ENCODE measurements around the gene MTHFS.
"Not testable (repeated sequence)": the region's sequence is repeated elsewhere in the genome, so short reads cannot be mapped to it uniquely, and the experiment has no call there.

MTHFS gene

DNA sequence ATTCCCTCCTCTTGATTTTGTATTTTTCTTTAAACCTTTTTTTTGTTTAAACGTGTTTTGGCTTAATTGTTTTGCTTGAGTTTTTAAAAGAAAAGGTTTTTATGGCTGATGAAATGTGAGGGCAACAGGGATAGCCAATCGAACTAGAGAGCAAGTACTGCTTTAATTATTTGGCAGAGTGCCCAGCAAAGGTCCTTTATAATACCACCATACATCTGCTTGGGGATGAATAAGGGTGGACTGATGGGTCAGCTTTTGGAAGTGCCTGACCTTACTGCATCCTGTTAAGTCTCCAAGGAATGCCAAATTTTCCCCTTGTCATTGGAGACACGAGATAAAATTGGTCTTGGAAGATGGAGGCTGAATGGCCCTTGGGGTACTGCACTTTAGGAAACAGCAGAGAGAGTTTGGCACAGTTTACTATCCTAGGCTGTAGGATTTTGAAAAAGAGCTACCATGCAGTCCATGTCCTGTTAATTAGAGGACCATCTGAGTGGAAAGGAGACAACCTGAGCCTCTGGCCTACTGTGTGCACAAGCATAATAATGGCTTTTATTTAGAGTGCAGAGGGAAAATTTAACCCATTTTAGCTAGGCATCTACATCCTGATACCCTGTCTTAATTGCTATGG, 19.8 kb upstream of the MTHFS start:
- DNase-seq (ENCODE audit: extremely low read depth in 1 of 2, low read depth in 1 of 2), result no peak

DNA sequence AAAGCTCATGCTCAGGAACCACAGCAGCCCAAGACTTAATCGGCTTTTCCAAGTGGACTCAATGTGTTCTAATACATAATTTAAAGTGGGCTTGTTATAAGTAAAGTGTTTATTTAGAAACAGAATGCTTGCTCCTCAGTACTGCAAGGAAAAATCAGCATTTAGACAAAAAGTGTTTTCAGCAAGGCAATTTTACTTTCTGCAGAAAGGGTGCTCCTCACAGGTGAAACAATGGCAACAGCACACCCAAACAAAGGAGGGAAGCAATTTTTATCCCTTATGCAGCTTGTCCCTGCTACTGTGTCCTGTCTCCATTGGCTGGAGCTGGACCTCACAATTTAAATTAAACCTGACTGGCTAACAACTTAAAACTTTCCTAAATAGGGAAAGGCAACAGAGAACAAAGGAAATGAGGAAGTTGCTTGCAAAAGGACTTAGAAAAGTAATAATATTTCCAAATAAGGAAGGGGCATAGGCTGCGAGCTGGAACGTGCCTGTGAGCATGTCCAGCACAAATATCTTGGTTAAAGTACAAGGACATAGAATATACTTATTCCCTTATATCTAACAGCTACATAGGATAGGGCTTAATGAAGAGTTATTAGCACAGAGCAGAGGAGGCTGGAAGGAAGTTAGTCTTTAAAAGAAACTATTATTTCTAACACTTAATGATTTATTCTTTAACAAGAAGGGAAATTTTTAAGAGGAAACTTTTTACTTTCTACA, 19.1 kb upstream of the MTHFS start:
- not testable (repeated sequence) for DNase-seq (ENCODE audit: extremely low read depth in 1 of 2, low read depth in 1 of 2)

DNA sequence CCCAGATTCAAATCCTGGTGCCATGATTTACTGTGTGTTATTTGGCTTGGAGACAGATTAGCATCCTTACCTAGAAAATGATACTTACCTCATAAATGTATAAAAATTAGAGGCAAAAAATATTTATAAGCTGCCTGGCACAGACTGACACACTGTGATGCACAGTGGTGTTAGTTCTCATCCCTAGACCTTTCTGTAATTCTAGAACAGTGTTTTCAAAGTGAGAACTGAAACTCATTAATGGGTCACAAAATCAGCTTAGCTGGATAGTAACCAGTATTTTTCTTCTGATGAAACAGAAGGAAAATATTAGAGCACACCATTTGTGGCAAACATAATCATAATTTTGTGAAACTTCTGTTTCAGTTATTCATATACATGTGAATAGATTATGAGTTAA, 17.9 kb upstream of the MTHFS start:
- no peak for DNase-seq (ENCODE audit: extremely low read depth in 1 of 2, low read depth in 1 of 2)

DNA sequence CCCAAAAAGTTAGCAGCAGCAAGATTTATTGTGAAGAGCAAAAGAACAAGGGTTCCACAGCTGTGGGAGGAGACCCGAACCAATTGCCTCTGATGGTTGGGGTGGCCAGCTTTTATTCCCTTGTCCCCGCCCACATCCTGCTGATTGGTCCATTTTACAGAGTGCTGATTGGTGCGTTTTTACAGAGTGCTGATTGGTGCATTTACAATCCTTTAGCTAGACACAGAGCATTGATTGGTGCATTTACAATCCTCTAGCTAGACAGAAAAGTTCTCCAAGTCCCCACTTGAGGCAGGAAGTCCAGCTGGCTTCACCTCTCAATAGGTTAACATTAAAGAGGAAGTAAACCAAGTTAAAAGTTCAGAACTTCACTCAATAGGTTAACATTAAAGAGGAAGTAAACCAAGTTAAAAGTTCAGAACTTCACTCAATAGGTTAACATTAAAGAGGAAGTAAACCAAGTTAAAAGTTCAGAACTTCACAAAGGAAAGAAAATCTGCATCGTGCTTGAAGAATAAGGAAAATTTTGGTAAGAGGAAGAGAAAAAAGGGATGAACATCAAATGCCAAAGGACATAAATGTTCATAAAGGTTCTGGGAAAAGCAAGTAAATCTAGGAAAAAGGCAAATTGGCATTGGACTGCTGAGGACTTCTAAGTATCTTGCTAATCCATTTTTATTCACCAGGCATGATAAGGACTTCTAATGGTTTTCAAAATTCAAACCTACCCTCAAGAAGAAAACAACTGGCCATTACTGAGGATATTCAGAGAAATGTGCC, 12.9 kb upstream of the MTHFS start:
- DNase-seq (ENCODE audit: extremely low read depth in 1 of 2, low read depth in 1 of 2), result not testable (repeated sequence)

DNA sequence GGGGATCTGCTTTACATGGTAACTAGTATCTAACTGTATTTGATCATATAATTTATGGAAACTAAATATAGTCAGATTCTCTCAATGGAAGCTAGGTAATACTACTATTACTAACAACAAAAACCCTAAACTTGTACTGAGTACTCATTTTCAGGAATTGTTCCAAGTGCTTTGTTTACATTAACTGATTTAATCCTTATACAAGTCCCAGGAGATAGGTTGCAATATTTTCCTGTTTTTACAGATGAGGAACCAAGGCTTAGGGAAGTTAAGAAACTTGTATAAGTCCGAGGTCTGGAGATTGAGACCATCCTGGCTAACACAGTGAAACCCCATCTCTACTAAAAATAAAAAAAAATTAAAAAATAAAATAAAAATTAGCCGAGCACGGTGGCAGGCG, 7.5 kb upstream of the MTHFS start:
- DNase-seq (ENCODE audit: extremely low read depth in 1 of 2, low read depth in 1 of 2), result no peak

DNA sequence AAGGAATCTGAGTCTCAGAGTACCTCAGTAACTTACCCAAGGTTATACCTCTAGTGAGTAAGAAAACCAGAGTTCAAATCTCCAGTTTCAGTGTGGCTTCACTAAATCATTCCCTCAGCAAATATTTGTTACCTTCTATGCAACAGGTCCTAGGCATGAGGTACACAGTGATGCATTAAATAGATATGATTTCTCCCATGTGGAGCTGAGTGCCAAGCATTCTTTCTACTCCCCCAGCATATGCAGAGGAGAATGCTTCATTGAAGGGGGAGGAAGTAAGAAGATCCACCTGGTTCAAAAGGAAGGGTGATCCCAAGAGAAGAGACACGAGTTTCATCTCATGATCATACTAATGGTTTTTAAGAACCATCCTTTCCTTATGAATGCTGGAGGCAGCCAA, 6.8 kb upstream of the MTHFS start:
- DNase-seq (ENCODE audit: extremely low read depth in 1 of 2, low read depth in 1 of 2), result no peak

DNA sequence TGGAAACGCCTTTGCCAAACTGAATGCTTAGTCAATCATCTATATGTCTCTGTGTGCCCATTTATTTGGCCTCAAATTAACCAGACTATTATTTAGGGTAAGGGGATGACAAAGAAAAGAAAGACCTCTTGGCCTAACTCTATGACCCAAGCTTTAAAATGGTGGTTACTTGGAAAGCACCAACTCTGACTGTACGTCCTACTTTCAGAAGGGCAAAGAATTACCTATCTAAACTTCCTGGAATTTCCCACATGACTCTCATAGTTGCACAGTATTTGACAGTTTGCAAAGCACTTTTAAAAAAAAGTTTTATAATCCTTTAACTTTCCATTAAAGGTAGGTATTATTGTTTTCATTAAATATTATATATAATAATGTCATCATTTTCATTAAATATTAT, 6.3 kb upstream of the MTHFS start:
- no peak for DNase-seq (ENCODE audit: extremely low read depth in 1 of 2, low read depth in 1 of 2)

DNA sequence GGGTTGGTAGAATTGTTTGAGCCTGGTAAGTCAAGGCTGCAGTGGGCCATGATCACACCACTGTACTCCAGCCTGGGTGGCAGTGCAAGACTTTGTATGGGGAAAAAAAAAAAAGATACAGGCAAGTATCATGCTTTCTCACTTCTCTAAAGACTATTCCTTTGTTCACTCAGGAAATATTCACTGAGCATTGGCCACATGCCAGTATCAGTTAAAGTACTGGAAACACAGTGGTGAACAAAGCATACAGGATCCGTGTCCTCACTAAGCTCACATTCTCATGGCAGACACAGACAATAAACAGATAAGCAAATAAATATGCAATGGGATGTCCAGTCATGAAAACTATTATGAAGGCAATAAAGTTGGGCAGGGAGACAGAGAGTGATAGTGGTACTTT, 5.1 kb upstream of the MTHFS start:
- DNase-seq (ENCODE audit: extremely low read depth in 1 of 2, low read depth in 1 of 2), result no peak

DNA sequence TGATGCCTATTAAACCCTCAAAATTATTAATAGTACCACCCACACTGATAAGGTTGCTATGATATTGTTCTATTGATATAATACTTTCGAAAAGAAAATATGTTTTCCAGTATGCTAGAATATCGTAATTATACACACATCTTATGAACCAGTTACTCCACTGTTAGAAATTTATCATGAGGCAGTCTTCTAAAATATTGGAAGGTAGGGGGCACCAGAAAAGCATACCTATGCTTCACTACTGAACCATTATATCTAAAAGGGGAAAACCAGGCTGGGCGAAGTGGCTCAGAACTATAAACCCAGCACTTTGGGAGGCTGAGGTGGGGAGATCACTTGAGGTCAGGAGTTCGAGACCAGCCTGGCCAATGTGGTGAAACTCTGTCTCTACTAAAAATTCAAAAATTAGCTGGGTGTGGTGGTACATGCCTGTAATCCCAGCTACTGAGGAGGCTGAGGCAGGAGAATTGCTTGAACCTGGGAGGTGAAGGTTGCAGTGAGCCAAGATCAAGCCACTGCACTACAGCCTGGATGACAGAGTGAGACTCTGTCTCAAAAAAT, 4.1 kb upstream of the MTHFS start:
- DNase-seq (ENCODE audit: extremely low read depth in 1 of 2, low read depth in 1 of 2), result not testable (repeated sequence)

DNA sequence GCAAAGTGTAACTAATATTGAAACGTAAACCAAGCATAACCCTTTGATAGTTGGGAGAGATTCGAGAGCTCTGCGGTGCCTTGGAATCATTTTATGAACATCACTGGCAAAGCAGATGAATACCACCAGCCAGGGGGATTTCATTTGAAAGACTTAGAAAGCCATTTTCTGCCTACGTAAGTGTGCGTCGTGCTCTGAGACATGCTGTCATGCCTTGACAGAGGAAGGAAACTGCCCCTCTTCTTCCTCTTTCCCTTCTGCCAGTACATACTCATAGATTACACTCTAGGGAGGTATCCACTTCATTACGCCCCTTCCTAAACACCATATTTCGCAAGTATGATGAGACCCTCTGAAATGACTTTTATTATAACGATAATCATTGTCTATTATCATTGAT, 3.3 kb upstream of the MTHFS start:
- no peak for DNase-seq (ENCODE audit: extremely low read depth in 1 of 2, low read depth in 1 of 2)

DNA sequence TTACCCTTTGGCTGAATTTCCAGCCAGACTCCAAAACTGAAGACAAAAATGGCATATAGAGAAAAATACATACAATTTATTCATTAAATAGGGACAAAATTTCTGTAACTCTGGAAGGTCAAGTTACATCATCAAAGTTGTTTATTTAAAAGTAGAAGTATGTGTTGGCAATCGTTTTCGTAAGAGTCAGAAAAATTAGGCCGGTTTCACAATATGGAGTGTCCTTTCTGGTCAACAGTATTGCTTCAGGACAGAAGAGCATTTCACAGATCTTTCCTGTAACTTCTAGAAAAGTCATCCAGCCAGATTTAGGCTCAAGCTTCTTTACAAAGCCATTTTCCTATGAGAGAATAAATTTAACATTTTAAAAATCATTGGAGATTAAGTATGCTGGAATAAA, 2.0 kb upstream of the MTHFS start:
- not testable (repeated sequence) for DNase-seq (ENCODE audit: extremely low read depth in 1 of 2, low read depth in 1 of 2)

DNA sequence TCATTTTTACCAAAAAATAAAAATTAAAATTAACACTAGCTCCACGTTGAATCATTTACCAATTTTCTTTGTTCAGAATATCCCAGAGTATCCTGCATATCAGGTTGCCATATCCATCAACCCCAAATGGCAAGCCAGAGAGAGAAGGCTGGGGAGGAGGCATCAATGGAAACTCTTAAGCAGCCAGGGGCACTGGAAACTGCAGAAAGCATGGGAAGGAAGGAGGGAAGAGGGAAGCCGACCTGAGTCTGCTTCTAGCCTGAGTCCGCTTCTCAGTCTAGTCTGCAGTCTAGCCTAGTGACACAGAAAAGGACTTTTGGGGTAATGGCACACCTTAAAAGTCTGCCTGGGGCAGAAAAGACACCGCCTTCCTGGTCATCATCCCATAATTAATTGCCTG, 1.6 kb upstream of the MTHFS start:
- no peak for DNase-seq (ENCODE audit: extremely low read depth in 1 of 2, low read depth in 1 of 2)

DNA sequence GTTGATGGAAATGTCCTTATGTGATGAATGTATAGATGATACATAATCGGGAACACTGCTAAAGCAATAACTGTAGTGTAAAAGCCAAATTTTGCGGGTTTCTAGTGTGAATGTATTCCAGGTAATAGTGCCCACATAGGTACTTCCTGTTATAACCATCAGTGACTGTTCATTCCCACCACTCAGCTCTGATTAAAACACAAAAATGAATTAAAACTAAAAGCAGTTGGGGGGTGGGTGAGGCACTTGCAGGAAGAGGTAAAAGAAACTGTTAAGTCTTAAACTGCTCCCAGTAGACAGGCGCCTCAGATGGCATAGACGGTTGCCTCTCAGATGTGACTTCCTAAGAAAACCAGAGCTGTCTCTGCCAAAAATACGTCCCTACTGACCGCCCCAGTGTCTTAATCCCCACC, 893 bp upstream of the MTHFS start:
- DNase-seq (ENCODE audit: extremely low read depth in 1 of 2, low read depth in 1 of 2), result no peak

DNA sequence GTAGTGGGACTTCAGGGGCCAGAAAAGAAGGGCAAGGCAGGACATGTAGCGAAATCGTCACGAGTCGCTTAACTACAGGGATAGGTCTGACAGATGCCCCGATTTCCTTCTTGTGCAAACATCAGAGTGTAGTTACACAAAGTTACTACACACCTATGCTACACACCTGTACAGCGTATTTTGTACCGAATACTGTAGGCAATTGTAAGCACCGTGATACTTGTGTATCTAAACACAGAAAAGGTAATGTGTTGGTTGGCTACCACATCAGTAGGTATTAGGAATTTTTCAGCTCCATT, 515 bp upstream of the MTHFS start:
- DNase-seq (ENCODE audit: extremely low read depth in 1 of 2, low read depth in 1 of 2), result no peak

DNA sequence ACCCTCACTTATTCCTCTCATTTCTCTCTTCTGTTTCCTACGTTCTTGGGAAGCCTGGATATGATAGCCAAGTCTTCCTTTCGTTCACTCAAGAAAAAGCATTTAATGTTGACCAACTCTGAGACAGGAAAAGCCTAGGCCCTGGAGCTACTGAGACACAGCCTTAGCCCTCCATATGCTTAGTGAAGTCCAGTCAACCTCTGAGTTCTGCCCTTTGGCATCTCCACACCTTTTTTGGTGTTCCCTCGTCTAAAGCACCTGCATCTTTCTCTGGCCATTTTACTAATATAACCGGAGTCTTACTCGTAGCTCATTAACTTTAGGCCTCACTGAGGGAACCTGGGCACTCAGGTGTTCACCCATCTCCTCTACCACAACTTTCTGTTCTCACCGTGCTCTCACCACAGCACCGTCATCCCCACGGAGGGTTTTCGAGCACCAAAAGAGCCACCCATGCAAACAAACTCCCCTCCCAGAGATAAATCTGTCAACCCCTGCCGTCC, 632 bp downstream of the MTHFS start:
- peak in 1 of 2 donors; percentile 27 for DNase-seq (ENCODE audit: extremely low read depth in 1 of 2, low read depth in 1 of 2)

DNA sequence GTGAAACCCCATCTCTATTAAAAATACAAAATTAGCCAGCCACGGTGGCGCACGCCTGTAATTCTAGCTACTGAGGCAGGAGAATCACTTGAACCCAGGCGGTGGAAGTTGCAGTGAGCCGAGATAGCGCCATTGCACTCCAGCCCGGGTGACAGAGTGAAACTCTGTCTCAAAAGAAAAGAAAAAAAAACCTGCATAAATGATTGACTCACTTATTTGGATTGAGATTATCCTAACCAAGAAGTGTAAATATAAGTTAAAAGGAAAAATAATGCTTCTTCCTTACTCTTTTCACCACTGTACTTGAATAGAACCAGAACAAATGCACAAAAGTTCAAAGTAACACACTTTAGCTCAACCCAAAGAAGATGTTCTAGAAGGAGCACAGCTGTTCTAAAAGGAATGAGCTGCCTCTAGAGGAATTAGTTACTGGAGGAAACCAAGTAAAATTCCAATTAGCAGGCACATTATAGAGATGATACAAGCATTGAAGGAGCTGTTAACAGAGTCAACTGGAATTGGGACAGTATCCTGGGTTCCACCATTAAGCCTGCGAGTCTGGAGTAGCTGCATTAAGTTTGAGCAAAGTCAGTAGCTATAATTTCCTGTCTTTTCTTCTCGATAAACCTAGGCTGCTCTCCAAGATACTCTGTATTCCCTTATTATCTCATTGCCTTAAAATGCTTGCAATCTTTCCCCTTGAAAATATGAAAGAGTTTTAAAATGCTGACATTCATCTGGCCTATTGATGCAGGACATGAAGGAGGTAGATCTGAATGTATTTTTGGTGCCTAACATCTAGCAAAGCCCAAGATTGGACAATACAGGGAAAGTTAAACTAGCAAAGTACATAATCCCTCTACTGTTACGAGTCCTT, 9.5 kb downstream of the MTHFS start:
- no peak for DNase-seq (ENCODE audit: extremely low read depth in 1 of 2, low read depth in 1 of 2)

DNA sequence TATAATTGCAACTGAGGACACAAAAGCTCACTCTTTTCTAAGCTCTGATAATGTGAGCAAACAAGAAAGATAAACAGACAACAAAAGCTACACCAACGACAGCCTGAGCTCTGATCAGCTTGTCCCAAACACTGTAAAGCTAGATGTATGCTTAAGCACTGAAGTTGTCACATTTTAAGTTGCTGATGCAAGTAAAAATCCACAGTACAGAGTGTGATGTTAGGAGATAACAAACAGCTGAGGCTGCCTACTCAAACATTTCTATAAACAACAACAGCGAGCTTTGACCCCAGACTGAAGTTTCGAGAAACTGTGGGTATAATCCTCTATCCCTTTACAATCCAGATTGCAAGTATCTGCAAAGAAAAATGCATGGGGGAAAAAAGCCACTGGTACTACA, 10.7 kb downstream of the MTHFS start:
- no peak for DNase-seq (ENCODE audit: extremely low read depth in 1 of 2, low read depth in 1 of 2)

DNA sequence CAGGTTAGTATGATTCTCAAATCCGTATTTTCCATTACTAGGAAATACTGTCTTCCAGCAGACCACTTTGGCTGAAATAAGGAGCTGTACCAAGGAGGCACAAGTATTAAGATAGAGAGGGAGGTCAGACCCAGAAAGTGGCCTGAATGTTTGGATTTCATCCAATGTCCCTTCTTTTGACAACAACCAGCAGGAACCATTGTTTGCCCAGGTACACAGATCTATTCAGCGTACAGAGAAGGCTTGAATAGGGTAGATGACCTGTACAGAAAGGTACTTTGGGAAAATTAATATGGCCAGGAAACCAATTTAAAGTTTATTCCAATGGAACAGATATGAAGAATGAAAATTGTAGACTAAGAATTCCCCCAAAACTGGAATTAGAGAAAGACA, 12.6 kb downstream of the MTHFS start:
- no peak for DNase-seq (ENCODE audit: extremely low read depth in 1 of 2, low read depth in 1 of 2)

DNA sequence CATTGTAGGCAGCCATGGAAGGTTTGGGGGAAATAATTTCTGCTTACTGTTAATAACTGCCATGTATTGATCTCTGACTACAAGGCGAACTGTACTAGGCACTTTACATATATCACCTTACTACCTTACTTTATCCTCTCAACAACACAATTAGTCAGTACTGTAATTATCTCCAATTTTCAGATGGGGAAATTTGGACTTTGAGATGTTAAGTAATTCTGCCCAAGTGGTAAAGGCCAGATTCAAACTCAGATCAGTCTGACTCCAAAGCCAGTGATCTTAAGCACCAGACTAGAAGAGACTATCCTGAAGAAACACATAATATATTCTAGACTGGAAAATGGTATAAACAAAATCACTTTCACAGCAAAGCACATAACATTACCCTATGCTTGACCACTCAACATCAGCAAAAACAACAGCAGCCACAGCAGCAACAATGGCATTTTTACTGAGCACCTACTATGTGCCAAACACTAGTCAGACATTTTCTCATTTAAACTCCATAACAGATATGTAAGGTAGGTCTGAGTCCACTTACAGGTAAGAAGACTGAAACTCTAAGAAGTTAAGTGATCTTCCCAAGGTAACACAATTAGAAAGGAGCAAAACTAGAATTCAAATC, 13.1 kb downstream of the MTHFS start:
- no peak for DNase-seq (ENCODE audit: extremely low read depth in 1 of 2, low read depth in 1 of 2)

DNA sequence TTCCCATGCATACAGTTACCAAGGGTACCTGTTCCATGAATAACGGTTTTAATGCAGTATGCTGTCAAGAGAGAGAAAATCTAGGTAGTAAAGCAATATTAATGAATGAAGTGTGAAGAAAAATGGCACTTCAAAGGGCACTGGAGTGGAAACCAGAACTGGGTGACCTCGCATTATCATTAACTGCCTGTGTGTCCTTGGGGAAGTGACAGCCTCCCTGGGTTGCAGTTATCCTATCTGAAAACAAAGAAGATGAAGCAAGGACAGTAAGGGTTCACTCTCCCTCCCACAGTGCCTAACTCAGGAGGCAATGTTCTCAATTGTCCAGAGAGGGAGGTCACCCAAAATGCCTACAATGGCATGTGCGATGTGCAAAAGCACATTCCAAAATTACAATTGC, 15.1 kb downstream of the MTHFS start:
- no peak for DNase-seq (ENCODE audit: extremely low read depth in 1 of 2, low read depth in 1 of 2)

All from stimulated activated CD8-positive, alpha-beta memory T cell treated with anti-CD3 and anti-CD28 coated beads, Interleukin-7, amount 100 ng/mL, for 48 hours (primary cell).